GM12878 (cell line): Measurements from ENCODE around the gene SRP14. TPM values are rescaled to one million over a fixed set of nuclear protein-coding genes. Genes with fewer than 3 reads are reported as not detected.

ENCODE experiments used
- ATAC-seq: fragments of 200-7000 bp; cut with Tn5 transposase; 3 replicates; pipeline ENCODE4 v1.9.1; 2020; ENCODE audit warnings: mild to moderate bottlenecking, moderate library complexity
- BruUV-seq: library from RNA; stranded (reverse); fragments of 400-500 nt; replicated peaks from 2 replicates; lab custom pipeline; 2021; lab: Mats Ljungman, UMichigan
- CTCF ChIA-PET: fragments of 300-600 bp; sonication (Branson Sonifier 250); formaldehyde crosslinking; extraction: SDS; loops from one replicate; lab custom pipeline; 2021; ENCODE audit warnings: inconsistent platforms; lab: Yijun Ruan, JAX
- POLR2A ChIA-PET: fragments of 350-600 bp; formaldehyde crosslinking; extraction: SDS; loops from one replicate; lab custom pipeline; 2021; ENCODE audit warnings: inconsistent platforms; lab: Charles Lee
- RAD21 ChIA-PET: fragments of 300-600 bp; sonication (Branson Sonifier 250); formaldehyde crosslinking; loops from one replicate; lab custom pipeline; 2023; ENCODE audit warnings: antibody characterized with exemption; ENCODE audit not compliant: unreplicated experiment; lab: Charles Lee
- SMC1A ChIA-PET: fragments of 300-600 bp; sonication (Branson Sonifier 250); formaldehyde crosslinking; loops from one replicate; lab custom pipeline; 2023; ENCODE audit not compliant: unreplicated experiment, uncharacterized antibody; lab: Charles Lee
- DNase-seq: peaks from one replicate; pipeline ENCODE4 v3.0.0-alpha.2; 2011; ENCODE audit warnings: low read depth, low spot score
- FAIRE-seq: peaks from 3 replicates; lab custom pipeline; 2011; peaks lifted over from hg19 to GRCh38; lab: Jason Lieb, UNC
- H2AFZ ChIP-seq: 2 replicates; pipeline ENCODE4 v1.6.0; 2011; ENCODE audit warnings: low read depth, low read length, control low read depth; ENCODE audit not compliant: control insufficient read depth
- H3K27ac ChIP-seq: 2 replicates; pipeline ENCODE4 v1.5.1; 2011; ENCODE audit warnings: control low read depth; ENCODE audit not compliant: control insufficient read depth, insufficient read depth
- H3K27me3 ChIP-seq, 2 experiments: replicated peaks in 1 of 2; 2 replicates each; pipeline versions ENCODE4 v1.6.0 to v1.6.1; 2011; ENCODE audit warnings: low read length in 1 of 2; ENCODE audit not compliant: control insufficient read depth in 2 of 2, insufficient read depth in 2 of 2
- H3K36me3 ChIP-seq, 2 experiments: 2 replicates each; pipeline ENCODE4 v1.5.1; 2011; ENCODE audit warnings: low read length in 1 of 2; ENCODE audit not compliant: control insufficient read depth in 2 of 2, insufficient read depth in 2 of 2
- H3K4me1 ChIP-seq: 2 replicates; pipeline ENCODE4 v1.6.1; 2011; ENCODE audit warnings: mild to moderate bottlenecking, low read length, moderate library complexity, mixed read lengths; ENCODE audit not compliant: control insufficient read depth, insufficient read depth
- H3K4me2 ChIP-seq: 2 replicates; pipeline ENCODE4 v1.6.0; 2011; ENCODE audit warnings: control low read depth; ENCODE audit not compliant: control insufficient read depth, insufficient read depth
- H3K4me3 ChIP-seq: fragments of 200-600 bp; sonication (generic); 2 replicates; pipeline ENCODE4 v1.5.1; 2016
- H3K79me2 ChIP-seq: 2 replicates; pipeline ENCODE4 v1.6.0; 2011; ENCODE audit warnings: low read length; ENCODE audit not compliant: control insufficient read depth, insufficient read depth
- H3K9ac ChIP-seq: 2 replicates; pipeline ENCODE4 v1.8.0; 2011; ENCODE audit warnings: low read length, control low read depth, mixed read lengths; ENCODE audit not compliant: control insufficient read depth, insufficient read depth
- H3K9me3 ChIP-seq: replicated peaks from 3 replicates; pipeline ENCODE4 v1.5.1; 2011; ENCODE audit warnings: mild to moderate bottlenecking, low read length; ENCODE audit not compliant: control insufficient read depth, insufficient read depth
- H4K20me1 ChIP-seq: 2 replicates; pipeline ENCODE4 v1.6.0; 2011; ENCODE audit not compliant: control insufficient read depth, insufficient read depth
- CEBPB ChIP-seq, 2 experiments: fragments of 150-350 bp in 1 of 2; IDR thresholded peaks; 2 replicates each; pipeline ENCODE4 v1.6.1; 2012 to 2014; ENCODE audit warnings: low read depth in 2 of 2, low read length in 2 of 2, borderline replicate concordance in 1 of 2, inconsistent platforms in 1 of 2
- DPF2 ChIP-seq: fragments of 450-650 bp; IDR thresholded peaks from 2 replicates; pipeline ENCODE4 v1.6.1; 2017; ENCODE audit warnings: mild to moderate bottlenecking
- FOXK2 ChIP-seq: fragments of 450-650 bp; IDR thresholded peaks from 2 replicates; pipeline ENCODE4 v1.6.1; 2017; ENCODE audit warnings: mild to moderate bottlenecking, moderate library complexity
- GABPA ChIP-seq: IDR thresholded peaks from 2 replicates; pipeline ENCODE4 v1.6.1; 2014; ENCODE audit warnings: antibody characterized with exemption, low read depth, mild to moderate bottlenecking, inconsistent platforms
- MYC ChIP-seq: IDR thresholded peaks from 2 replicates; pipeline ENCODE4 v1.6.1; 2011; ENCODE audit warnings: mild to moderate bottlenecking, low read length, moderate library complexity, inconsistent platforms; ENCODE audit not compliant: insufficient read depth, insufficient replicate concordance, insufficient read length, severe bottlenecking
- NFIC ChIP-seq: IDR thresholded peaks from 2 replicates; pipeline ENCODE4 v1.6.1; 2012; ENCODE audit warnings: low read depth, mild to moderate bottlenecking, inconsistent platforms, low read length, moderate library complexity
- RCOR1 ChIP-seq: conservative IDR thresholded peaks from 2 replicates; pipeline ENCODE4 v1.6.1; 2012; ENCODE audit warnings: low read depth, low read length, improper control_type of control experiment
- RFX5 ChIP-seq: IDR thresholded peaks from 2 replicates; pipeline ENCODE4 v1.6.1; 2011; ENCODE audit warnings: low read depth, low read length, improper control_type of control experiment
- SUPT20H ChIP-seq: IDR thresholded peaks from 2 replicates; pipeline ENCODE4 v1.6.1; 2011; ENCODE audit warnings: low read depth, mild to moderate bottlenecking, low read length, moderate library complexity, borderline replicate concordance; ENCODE audit not compliant: control insufficient read depth
- TCF12 ChIP-seq: IDR thresholded peaks from 2 replicates; pipeline ENCODE4 v1.6.1; 2011; ENCODE audit warnings: low read depth, mild to moderate bottlenecking, low read length
- WRNIP1 ChIP-seq: IDR thresholded peaks from 2 replicates; pipeline ENCODE4 v1.6.1; 2011; ENCODE audit warnings: low read depth, low read length, improper control_type of control experiment, borderline replicate concordance
- ZNF622 ChIP-seq: fragments of 450-650 bp; IDR thresholded peaks from 2 replicates; pipeline ENCODE4 v1.6.1; 2017; ENCODE audit warnings: mild to moderate bottlenecking, inconsistent platforms
- ZZZ3 ChIP-seq: IDR thresholded peaks from 2 replicates; pipeline ENCODE4 v1.6.1; 2011; ENCODE audit warnings: low read depth; ENCODE audit not compliant: control insufficient read depth, insufficient read length
- WGBS: methylation state at CpG from one replicate; pipeline ENCODE4 v1.1.6; 2016; ENCODE audit warnings: low lambda C conversion rate; ENCODE audit not compliant: insufficient replicate concordance, insufficient coverage; ENCODE audit errors: missing lambda C conversion rate; 5-methylcytosine and 5-hydroxymethylcytosine counted together
- in situ Hi-C: fragments of 300-500 bp; cut with MboI; formaldehyde crosslinking; loops from 9 replicates; pipeline ENCODE4 v1.14.3; 2018; ENCODE audit warnings: mixed read lengths
- intact Hi-C: fragments of 100-400 bp; cut with micrococcal nuclease; formaldehyde crosslinking; loops from one replicate; pipeline ENCODE4 v1.14.2; 2022; ENCODE audit not compliant: unreplicated experiment
- polyA plus RNA-seq, 11 experiments: library from polyadenylated mRNA; depleted of rRNA in 4 of 11; unstranded in 6 of 11; stranded (reverse) in 5 of 11; fragments of >200 nt; fragmentation: Nextera tagmentation in 4 of 11; fragmentation: Illumina TruSeq in 1 of 11; extraction: Ambion mirVana in 4 of 11; extraction: Trizol in 1 of 11; gene quantifications; 1 replicate in 1 of 11; 2 replicates in 10 of 11; pipeline versions ENCODE4 v1.2.1 to v1.2.3, GENCODE V29; 2011 to 2016; ENCODE audit warnings: inconsistent platforms in 2 of 11, missing spikeins in 2 of 11, low read depth in 1 of 11
- total RNA-seq, 4 experiments: library from RNA; depleted of rRNA in 3 of 4; stranded (reverse); fragments of >200 nt in 3 of 4; fragmentation: Illumina TruSeq in 1 of 4; extraction: Trizol in 1 of 4; gene quantifications; 2 replicates each; pipeline versions ENCODE4 v1.2.1 to v1.2.3, GENCODE V29; 2013 to 2021
- TF ChIP-seq, protein P1 (sequence below): fragments of 450-650 bp; IDR thresholded peaks from 2 replicates; pipeline ENCODE4 v1.6.1; 2017; ENCODE audit warnings: borderline replicate concordance
- TF ChIP-seq, protein P2 (sequence below): fragments of 450-650 bp; IDR thresholded peaks from 2 replicates; pipeline ENCODE4 v1.6.1; 2016; ENCODE audit warnings: mild to moderate bottlenecking
- TF ChIP-seq, protein P3 (sequence below): IDR thresholded peaks from 2 replicates; pipeline ENCODE4 v1.6.1; 2011; ENCODE audit warnings: mild to moderate bottlenecking, low read depth, low read length, moderate library complexity; ENCODE audit not compliant: insufficient replicate concordance
- TF ChIP-seq, protein P4 (sequence below): fragments of 150-350 bp; IDR thresholded peaks from 2 replicates; pipeline ENCODE4 v1.6.1; 2014; ENCODE audit warnings: mild to moderate bottlenecking, low read depth, low read length

SRP14 gene
- total and polyA plus RNA-seq, 10 of the 15 experiments (the other 5 are each of a cell fraction or from before 2014, with no cell fraction given) = 141 to 1,182 (median 493) TPM

DNA sequence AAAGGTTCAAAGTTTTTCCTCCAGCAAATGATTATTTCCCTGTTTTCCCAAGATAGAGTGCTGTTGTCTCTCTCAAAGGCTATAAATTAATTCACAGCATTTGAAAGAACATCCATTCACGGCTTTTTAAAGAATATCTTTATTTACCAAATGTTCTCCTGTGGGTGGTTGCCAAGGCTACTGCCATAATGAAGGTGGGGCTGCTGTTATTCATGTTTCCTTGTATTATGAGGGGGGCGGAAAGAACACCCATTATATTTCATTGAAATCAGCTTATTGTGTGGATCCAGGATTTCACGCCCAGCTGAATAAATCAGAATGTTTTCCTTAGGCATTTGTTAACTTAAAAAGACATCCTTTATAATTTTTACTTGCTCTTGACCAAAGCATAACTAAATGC is 10.1 kb downstream of the SRP14 start:
- SMC1A ChIA-PET = interaction anchor here (23.0 kb wide), 1 partner anchor 74 kb away, joined by 1082 read pairs; the partner anchor contains the start of gene BMF
- Histone ChIP-seq H3K4me1 (no peaks in the 10 kb centered on the region), H2AFZ (no peak overlapping the region), H3K9ac (no peak overlapping the region), H3K4me3 (no peak overlapping the region), H3K27ac (no peak overlapping the region), H3K4me2 (no peak overlapping the region), H3K79me2 (no peaks in the 10 kb centered on the region), H3K27me3 (no peaks in the 10 kb centered on the region), H4K20me1 (no peaks in the 10 kb centered on the region; the same call in 1 of the 2 replicates), H3K9me3 (no peaks in the 10 kb centered on the region), H3K36me3 (peaks cover 1 to 25% of the 10 kb centered on the region in 2 experiments)
- 70% methylated on average over 3 of the region's 3 CpGs for WGBS
- CTCF ChIA-PET = interaction anchor here (0.7 to 4.3 kb wide), 8 partner anchors 33 to 309 kb away, joined by 3 to 29 read pairs (median 4); partner anchors contain the start of gene BMF
- intact Hi-C loops = no loop called here
- DNase-seq (no peak), ATAC-seq (no peak), FAIRE-seq (no peak)
- RAD21 ChIA-PET = interaction anchor here (1.0 to 2.6 kb wide), 2 partner anchors 78 to 250 kb away, joined by 3 to 9 read pairs; no protein-coding TSS in a partner anchor
- in situ Hi-C loops = no loop called here
- POLR2A ChIA-PET = no interaction called here
- BruUV-seq = no TSS peak
- TF ChIP-seq RCOR1 (no peak), SUPT20H (no peak), ZZZ3 (no peak), ZNF622 (no peak), CEBPB (IDR thresholded peaks at IDR 0.05; ENCODE audit: borderline replicate concordance in 1 of 2, low read depth in 2 of 2, low read length in 2 of 2) (no peak), NFIC (no peak), FOXK2 (no peak), GABPA (no peak), RFX5 (no peak), DPF2 (no peak), TCF12 (no peak), WRNIP1 (no peak), MYC (no peak)
- TF ChIP-seq, protein P1, sequence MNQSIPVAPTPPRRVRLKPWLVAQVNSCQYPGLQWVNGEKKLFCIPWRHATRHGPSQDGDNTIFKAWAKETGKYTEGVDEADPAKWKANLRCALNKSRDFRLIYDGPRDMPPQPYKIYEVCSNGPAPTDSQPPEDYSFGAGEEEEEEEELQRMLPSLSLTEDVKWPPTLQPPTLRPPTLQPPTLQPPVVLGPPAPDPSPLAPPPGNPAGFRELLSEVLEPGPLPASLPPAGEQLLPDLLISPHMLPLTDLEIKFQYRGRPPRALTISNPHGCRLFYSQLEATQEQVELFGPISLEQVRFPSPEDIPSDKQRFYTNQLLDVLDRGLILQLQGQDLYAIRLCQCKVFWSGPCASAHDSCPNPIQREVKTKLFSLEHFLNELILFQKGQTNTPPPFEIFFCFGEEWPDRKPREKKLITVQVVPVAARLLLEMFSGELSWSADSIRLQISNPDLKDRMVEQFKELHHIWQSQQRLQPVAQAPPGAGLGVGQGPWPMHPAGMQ = no peak
- TF ChIP-seq, protein P2, sequence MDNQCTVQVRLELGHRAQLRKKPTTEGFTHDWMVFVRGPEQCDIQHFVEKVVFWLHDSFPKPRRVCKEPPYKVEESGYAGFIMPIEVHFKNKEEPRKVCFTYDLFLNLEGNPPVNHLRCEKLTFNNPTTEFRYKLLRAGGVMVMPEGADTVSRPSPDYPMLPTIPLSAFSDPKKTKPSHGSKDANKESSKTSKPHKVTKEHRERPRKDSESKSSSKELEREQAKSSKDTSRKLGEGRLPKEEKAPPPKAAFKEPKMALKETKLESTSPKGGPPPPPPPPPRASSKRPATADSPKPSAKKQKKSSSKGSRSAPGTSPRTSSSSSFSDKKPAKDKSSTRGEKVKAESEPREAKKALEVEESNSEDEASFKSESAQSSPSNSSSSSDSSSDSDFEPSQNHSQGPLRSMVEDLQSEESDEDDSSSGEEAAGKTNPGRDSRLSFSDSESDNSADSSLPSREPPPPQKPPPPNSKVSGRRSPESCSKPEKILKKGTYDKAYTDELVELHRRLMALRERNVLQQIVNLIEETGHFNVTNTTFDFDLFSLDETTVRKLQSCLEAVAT = no peak
- TF ChIP-seq, protein P3, sequence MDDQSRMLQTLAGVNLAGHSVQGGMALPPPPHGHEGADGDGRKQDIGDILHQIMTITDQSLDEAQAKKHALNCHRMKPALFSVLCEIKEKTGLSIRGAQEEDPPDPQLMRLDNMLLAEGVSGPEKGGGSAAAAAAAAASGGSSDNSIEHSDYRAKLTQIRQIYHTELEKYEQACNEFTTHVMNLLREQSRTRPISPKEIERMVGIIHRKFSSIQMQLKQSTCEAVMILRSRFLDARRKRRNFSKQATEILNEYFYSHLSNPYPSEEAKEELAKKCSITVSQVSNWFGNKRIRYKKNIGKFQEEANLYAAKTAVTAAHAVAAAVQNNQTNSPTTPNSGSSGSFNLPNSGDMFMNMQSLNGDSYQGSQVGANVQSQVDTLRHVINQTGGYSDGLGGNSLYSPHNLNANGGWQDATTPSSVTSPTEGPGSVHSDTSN = no peak
- TF ChIP-seq, protein P4, sequence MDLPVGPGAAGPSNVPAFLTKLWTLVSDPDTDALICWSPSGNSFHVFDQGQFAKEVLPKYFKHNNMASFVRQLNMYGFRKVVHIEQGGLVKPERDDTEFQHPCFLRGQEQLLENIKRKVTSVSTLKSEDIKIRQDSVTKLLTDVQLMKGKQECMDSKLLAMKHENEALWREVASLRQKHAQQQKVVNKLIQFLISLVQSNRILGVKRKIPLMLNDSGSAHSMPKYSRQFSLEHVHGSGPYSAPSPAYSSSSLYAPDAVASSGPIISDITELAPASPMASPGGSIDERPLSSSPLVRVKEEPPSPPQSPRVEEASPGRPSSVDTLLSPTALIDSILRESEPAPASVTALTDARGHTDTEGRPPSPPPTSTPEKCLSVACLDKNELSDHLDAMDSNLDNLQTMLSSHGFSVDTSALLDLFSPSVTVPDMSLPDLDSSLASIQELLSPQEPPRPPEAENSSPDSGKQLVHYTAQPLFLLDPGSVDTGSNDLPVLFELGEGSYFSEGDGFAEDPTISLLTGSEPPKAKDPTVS = no peak
